SK-N-SH (cell line): ENCODE measurements around the gene PTPN23.

Experiments used
- TF ChIP-seq, protein P1 (sequence below): fragments of 200-600 bp; sonication (generic); IDR thresholded peaks from 2 replicates; pipeline ENCODE4 v1.6.1; 2017; ENCODE audit warnings: antibody characterized with exemption, mild to moderate bottlenecking, moderate library complexity
- TF ChIP-seq, protein P2 (sequence below): IDR thresholded peaks from 2 replicates; pipeline ENCODE4 v1.6.1; 2012; ENCODE audit warnings: mild to moderate bottlenecking, low read depth, low read length, moderate library complexity

DNA sequence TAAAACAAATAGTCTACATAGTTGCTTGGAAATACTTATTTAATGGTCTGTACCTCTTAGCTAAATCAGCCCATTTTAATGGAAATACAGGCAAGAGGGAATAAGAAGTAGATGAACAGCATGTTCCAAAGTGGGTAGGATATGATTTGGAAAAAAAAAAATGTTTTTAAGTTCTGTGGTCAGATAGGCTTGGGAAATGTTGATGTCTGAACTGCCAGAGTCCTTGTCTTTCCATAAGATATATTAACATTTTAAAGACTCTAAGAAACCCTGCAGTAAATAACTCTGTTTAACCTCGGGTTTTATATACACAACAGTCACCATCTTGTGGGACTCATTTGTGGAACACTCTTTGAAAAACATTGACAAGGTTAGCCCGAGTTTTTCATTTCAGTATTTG, 40.0 kb upstream of the PTPN23 start:
- TF ChIP-seq, protein P1, sequence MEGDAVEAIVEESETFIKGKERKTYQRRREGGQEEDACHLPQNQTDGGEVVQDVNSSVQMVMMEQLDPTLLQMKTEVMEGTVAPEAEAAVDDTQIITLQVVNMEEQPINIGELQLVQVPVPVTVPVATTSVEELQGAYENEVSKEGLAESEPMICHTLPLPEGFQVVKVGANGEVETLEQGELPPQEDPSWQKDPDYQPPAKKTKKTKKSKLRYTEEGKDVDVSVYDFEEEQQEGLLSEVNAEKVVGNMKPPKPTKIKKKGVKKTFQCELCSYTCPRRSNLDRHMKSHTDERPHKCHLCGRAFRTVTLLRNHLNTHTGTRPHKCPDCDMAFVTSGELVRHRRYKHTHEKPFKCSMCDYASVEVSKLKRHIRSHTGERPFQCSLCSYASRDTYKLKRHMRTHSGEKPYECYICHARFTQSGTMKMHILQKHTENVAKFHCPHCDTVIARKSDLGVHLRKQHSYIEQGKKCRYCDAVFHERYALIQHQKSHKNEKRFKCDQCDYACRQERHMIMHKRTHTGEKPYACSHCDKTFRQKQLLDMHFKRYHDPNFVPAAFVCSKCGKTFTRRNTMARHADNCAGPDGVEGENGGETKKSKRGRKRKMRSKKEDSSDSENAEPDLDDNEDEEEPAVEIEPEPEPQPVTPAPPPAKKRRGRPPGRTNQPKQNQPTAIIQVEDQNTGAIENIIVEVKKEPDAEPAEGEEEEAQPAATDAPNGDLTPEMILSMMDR = no peak
- TF ChIP-seq, protein P2, sequence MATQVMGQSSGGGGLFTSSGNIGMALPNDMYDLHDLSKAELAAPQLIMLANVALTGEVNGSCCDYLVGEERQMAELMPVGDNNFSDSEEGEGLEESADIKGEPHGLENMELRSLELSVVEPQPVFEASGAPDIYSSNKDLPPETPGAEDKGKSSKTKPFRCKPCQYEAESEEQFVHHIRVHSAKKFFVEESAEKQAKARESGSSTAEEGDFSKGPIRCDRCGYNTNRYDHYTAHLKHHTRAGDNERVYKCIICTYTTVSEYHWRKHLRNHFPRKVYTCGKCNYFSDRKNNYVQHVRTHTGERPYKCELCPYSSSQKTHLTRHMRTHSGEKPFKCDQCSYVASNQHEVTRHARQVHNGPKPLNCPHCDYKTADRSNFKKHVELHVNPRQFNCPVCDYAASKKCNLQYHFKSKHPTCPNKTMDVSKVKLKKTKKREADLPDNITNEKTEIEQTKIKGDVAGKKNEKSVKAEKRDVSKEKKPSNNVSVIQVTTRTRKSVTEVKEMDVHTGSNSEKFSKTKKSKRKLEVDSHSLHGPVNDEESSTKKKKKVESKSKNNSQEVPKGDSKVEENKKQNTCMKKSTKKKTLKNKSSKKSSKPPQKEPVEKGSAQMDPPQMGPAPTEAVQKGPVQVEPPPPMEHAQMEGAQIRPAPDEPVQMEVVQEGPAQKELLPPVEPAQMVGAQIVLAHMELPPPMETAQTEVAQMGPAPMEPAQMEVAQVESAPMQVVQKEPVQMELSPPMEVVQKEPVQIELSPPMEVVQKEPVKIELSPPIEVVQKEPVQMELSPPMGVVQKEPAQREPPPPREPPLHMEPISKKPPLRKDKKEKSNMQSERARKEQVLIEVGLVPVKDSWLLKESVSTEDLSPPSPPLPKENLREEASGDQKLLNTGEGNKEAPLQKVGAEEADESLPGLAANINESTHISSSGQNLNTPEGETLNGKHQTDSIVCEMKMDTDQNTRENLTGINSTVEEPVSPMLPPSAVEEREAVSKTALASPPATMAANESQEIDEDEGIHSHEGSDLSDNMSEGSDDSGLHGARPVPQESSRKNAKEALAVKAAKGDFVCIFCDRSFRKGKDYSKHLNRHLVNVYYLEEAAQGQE = no peak
